NOMO-1 (cell line): ENCODE data around the gene OLA1.

Source experiments
- DNase-seq, 2 experiments: peaks; one replicate each; lab custom pipeline; 2025; ENCODE audit not compliant: unreplicated experiment in 2 of 2; lab: John Stamatoyannopoulos, UW

Gene OLA1

DNA sequence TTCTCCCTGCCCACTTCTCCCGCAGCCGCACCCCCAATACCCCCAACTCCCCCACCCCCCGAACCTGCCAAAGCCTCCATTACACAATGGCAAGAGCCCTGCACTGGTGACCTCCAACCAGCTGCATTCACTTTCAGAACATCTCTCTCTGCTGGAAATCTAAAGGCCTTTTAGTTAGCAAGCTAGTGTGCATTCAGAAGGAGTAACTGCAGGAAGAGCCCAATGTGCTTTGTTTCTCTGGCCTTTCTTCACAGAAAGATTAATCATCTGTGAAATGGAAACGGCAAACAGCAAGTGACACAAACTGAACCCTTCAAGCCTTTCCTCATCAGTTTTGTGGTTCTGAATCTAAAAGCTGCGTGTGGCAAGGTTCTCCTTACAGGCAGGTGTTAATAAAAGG, 124.2 kb downstream of the OLA1 start:
- DNase-seq: no peak

DNA sequence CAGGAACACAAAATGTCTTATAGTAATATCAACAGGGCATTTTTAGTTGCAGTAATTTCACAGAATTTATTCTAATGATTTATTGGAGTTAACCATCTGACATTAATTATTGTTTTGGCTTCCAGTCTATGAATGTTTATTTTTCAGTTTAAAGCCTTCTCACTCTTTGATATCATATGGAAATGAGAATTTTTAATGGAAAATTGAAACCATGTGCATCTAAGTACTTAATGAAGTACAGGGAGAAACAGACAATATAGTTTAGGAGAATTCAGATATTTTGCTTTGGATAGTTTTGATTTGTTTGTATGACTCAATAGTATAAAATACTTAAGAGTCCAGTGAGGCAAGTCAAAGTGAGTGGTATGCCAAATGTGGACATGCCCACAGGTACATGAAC, 126.1 kb downstream of the OLA1 start:
- DNase-seq: no peak

DNA sequence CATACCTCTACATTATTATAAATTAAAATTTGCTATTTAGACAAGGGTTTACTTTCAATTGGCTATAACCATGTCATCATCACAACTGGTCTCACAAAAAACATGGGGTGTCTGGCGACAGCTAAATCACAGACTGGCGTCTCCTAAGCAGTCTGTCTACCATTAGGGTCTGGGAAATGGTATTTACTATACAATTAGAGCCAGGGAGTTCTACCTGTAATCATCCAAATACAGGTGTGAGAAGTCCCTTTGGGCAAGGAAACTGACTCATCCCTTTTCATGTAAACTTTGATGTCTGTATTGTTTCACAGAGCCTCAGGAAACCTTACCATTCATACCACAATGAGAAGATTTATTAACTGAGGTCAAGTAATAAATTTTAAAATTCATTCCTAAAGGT, 126.7 kb downstream of the OLA1 start:
- no peak for DNase-seq

DNA sequence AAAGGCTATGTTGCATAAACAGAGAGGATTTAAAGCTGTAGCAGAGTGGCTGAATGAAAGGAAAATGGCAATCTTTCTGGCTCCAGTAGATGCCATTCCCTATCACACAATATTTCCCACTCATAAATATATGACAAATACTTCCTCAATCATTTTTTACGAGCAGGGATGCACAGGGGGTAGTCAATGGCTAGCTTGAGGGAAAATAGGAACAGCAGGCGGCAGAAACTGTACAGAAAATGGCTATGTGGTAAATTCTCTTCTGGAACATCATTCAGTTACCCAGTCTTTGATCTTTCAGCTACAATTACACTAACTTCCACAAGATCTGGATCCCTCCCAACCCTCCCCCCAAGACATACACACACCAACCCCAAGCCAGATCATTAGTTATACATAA, 127.2 kb downstream of the OLA1 start:
- DNase-seq: no peak

DNA sequence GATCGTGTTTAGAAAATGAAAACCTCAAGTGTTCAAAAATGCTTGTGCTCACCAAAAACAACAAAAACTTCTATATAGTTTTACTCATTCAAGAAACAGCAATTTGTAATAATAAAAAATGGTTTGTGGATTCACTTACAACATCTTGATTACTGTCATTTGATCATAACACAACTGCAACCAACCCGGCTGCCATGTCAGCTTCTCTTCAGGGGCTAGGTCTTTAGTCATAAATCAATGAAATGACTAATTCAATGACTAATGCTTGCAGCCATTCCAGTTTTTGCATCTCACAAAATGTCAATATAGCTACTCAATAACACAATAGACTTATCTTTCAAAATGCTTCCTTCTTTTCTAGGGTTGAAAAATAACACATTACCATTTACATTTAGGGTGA, 128.0 kb downstream of the OLA1 start:
- DNase-seq: no peak

DNA sequence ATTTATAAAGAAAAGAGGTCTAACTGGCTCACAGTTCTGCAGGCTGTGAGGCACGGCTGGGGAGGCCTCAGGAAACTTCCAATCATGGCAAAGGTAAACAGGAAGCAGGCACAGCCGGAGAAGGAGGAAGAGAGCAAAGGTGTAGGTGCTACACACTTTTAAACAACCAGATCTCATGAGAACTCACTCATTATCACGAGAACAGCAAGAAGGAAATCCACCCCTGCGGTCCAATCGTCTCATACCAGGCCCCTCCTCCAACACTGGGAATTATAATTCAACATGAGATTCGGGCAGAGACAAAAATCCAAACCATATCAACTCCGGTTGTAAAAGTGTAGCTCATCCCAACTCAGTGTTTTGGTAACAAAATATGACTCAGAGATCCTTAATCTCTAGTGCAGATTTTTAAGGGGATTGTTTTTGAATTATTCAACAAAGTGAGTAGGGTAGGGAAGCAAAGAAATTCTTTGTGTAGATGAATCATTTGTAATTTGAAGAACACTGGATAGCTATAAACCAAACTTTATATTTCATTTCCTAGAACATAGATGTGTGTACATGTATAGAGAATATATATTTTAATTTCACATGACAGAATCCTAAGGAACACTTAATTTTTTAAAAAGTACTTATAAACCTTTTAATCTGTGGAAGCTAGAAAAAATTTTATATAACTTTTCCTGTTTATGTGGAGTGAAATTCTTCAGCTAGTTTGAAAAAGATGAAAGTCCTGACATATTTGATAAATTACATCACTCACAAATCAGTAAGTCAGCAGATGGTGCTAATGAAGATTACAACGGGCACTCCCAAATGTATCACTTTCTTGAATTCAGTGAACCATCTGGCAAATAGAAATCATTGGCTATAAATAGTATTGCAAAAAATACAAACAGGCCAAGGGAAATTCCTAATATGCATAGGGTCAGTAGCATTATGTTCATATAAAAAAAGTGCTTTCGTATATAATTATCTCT, 130.1 kb downstream of the OLA1 start:
- DNase-seq: no peak

DNA sequence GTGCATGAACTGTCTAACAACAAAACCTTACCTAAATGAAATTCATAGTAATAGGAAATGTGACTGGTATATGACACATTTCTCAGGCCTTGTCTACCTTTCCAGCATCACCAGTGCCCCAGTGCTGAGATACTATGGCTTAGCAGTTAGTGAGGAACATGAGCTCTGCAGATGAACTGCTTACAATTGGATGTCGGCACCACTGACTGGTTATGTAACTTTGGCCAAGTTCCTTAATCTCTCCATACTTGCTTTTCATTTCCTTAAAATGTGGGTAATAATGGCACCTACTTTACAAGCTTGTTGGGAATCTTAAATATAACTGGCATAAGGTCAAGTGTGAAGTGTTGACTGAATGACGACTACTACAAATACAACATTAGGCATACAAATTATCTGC, 136.3 kb downstream of the OLA1 start:
- DNase-seq: peak; percentile 73 to 86

DNA sequence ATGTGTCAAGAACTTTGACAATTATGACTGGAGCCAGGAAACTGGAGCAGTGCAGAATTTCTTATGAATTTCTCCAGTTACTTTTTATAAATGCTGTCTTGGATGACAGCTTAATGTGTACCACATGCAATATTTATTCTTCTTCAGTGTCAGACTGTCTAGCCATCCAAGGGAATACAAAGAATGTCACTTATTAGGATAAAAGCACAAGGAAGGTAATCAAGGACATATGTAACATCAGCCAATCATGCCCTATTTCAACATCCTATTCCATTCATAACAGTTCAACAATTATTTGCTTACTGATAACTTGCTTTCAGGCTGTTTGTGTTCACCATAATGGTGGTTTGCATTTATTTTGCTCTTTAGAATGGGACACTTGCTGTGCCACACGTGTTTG, 139.8 kb downstream of the OLA1 start:
- no peak for DNase-seq

DNA sequence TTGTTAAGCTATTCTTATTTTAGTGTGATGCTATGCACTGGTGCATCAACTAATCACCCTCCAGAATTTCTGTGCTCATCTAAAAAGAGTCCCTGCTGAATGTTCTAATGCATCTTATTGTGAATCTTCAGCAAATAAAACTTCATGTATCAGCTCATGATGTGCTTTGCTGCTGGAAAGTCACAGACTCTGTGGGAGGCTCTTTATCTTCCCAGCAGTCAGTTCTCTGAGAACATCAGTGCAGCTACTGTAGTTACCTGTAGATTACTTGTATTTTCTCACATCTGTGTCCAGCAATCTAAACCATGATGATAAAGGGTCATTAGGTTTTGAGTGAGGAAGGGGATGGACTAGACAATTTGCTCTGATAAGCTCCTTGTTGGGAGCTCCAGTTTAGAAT, 141.6 kb downstream of the OLA1 start:
- no peak for DNase-seq

DNA sequence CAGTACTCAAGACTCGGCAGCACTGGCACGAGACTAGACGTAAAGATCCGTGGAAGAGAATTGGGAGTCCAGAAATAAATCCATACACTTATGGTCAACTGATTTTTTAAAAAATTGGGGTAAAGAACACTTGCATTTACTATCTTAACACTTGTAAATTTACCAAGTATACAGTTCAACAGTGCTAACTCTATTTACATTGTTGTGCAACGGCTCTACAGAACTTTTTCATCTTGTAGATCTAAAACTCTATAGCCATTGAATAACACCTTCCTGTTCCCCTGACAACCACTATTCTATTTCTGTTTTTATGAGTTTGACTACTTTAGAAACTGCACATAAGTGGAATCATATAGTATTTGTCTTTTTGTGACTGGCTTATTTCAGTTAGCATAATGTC, 153.8 kb downstream of the OLA1 start:
- no peak for DNase-seq

DNA sequence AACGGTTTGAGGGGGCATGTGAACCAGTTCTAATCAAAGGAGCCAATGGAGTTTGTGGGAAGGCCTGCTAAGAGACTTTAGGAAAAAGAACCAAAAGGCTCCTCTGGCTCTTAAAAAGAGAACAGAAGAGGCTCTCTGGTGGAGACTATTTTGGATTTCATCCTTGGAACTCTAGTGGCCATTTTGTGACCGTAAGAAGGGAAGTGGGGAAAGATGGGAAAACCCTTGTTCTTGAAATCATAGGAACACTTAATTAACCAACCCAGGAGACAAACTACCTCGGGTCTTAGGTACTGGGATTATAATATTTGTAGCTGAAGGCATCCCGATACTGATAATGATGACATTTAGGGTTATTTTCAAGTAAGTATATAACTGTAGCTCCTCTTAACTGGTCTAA, 157.9 kb downstream of the OLA1 start:
- DNase-seq: no peak

DNA sequence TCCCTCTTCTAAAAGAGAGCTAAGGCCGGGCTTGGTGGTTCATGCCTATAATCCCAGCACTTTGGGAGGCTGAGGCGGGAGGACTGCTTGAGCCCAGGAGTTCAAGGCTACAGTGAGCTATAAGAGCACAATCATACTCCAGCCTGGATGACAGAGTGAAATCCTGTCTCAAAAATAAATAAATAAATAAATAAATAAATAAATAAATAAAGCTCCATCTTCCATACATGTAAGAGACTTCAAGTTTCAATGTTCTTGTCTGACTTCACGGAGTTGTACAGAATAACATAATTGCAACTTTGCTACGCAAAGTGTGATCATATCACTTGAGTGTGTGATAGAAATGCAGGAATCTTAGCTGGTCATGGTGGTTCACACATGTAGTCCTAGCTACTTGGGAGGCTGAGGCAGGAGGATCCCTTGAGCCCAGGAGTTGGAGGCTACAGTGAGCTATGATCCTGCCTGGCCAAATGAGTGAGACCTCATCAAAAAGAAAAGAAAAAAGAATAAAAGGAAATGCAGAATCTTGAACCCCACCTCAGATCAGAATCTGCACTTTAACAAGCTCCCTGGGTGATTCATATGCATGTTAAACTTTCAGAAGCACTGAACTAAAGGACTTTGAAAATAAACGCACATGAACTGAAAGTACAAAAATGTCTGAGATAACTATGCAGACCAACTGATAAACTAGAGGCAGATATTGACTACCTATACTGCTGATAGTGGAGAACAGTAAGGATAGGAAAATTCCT, 159.4 kb downstream of the OLA1 start:
- no peak for DNase-seq

DNA sequence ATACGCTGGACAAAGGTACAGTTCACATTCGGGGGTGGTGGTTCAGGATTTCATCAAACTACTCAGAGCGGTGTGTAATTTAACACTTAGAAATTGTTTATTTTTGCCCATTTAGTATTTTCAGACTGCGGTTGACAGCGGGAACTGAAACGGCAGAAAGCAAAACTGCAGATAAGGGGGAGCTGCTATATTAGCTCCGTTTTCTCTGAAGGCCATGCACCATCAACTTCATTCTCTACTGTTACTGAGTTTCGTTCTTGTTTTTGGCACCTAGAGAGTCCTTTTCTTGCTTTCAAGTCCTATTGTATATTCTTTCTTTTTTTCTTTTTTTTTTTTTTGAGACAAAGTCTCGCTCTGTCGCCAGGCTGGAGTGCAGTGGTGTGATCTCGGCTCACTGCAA, 161.6 kb downstream of the OLA1 start:
- no peak for DNase-seq

DNA sequence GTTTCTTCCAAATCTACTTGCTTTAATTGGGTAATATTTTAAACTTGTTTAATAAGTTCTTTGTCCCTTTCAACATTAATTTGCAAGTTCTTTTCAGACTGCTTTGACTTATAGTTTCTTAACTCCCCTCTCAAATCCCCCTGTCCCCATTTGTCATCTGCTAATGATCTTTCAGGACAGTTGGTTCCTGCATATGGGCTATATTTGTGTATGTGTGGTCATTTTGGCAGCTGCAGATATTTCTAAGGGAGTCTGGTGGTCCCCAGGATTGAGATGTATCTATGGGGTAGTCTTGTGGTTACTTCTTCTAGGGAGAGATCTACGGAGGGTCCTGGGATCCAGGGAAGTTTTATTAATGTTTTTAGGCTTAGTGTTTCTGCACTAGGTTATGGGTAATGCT, 162.6 kb downstream of the OLA1 start:
- no peak for DNase-seq

DNA sequence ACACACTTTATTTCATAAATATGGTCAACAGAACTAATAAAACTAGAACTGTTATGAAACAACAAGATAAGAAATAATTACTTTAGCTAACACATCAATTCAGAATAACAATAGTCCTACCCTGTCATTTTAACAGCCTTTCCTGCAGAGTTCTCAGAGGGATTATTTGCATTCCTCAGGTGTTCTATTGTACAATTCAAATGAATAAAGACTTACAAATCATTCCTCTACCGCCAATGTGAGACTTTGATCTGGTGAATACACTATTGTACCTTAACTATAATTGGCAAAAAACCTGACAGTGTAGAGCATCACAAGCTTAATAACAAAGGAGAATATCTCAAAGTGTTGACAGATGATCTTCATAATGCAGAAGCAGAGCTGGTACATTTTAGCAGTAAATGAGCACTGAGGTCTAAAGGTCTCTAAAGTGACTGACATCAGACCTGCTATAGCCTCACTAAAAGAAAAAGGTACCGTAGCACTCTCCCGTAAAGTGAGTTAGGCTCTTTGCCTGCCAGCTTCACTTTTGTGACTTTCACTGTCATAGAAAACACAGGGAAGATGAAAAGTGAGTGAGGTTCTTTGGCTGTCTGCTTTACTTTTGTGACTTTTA, 164.4 kb downstream of the OLA1 start:
- no peak for DNase-seq

DNA sequence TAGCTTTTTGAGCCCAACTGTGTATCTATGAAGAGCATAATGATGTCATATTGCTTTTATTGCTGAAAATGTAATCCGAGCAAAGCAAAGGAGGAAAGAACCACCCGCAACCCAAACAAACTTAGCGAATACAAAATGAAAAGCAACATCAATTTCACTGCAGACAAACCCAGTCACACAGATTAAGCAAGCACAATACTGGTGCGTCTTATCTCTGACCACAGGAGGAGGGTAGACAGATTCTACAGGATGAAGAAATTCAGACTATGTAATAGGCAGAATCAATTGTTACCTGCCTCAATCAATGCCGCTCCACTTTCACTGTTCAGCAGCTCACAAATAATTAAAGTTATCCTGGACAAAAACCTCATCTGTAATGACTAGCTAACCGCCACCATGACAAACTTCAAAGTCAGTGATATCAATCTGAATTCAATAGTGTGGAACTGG, 167.6 kb downstream of the OLA1 start:
- DNase-seq: no peak

DNA sequence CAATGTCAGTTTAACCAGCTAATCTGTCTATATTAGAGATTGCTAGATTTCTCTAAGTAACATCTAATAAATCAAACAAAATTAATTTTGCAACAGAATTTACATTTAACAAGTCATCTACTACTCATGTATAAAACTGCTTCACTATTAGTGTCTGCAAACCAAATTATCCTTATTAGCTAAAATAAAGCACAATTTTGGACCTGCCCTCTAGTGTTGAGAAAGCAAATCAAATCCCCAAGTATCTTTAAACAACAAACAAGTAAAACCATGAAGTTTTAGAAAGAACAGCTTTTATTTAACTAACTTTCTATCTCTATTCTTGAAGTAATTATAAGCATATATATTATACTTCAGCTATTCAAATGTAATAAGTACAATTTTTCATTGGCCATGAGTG, 170.1 kb downstream of the OLA1 start:
- DNase-seq: no peak

DNA sequence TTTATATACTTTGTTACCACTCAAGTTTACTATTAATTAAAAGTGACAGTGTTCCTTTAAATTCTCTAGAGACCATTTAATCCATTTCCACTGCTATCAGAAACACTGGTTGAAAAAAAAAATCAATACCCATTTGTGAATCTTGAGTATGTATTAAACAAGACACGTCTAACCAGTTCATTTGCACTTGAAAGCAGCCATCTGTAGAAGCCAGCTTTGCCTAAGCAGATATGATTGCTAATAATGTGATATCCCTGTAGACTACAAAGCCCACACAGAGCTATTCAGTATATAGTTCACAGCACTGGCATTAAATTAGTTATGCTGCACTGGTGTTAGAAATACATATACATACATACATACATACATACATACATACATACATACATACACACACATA, 171.4 kb downstream of the OLA1 start:
- DNase-seq: no peak

DNA sequence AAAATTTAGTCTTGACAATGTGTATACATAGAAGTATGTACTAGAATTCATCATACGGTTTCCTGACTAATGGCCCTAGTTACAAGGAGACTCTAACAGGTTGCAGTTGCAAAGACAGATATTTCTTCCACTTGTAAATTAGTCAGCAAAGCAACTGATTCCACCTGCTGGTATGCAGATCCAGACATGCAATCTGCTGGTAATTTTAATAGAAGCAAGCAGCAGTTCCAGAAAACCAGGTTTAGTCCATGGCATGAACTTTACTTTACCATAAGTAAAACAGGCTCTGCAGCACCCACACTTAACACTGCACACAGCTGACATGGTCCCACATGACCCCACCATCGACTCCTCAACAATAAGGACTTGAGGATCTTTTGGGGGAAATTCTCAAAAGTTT, 172.3 kb downstream of the OLA1 start:
- no peak for DNase-seq

DNA sequence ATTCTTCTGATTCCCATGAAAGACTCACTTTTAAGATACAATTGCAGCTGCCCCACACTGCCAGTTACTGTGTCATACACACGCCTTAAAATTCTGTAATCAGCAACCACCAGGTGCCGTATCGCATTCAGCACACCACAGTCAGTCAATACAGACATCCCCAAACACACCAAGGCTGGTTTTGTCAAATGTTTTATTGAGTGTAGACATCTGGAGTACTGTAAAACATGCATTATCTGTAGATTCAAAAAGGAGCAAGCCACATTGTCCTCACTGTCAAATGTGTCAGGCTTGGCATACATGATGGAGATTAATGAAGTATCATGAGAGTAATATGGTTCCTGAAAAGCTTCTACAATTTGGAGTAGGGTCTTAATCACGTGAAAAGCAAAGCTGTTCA, 173.5 kb downstream of the OLA1 start:
- no peak for DNase-seq

DNA sequence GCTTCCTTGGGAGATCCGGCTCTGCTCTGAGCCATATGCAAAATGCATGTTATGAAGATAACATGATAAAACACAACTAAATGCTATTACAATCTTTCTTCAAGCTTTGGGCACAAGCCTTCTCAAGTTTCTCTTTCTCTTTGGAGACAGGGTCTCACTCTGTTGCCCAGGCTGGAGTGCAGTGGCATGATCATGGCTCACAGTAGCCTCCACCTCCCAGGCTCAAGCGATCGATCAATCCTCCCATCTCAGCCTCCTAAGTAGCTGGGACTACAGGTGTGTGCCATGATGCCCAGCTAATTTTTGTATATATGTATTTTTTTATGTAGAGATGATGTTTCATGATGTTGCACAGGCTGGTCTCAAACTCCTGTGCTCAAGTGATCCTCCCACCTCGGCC, 175.5 kb downstream of the OLA1 start:
- DNase-seq: no peak

DNA sequence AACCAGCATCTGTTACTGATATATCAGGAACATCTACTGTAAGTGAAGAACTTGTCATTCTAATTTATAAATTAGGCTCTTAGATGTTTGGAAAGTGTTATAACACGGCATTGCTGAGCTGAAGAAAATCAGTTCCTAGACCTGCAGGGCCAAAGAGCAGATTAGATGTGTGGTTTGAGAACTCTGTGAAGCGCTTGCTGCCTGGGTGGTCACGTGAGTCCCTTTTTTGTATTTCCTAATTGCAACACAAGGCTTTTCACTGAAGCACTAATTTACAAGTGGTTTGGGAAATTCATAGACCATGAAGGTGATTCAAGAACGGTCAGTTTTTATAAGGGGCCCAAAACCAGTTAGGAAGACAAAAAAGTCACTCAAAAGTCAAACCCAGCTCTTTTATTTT, 176.3 kb downstream of the OLA1 start:
- peak; percentile 59 to 82 for DNase-seq
